ENCODE data around the gene JARID2.

Gene JARID2

DNA sequence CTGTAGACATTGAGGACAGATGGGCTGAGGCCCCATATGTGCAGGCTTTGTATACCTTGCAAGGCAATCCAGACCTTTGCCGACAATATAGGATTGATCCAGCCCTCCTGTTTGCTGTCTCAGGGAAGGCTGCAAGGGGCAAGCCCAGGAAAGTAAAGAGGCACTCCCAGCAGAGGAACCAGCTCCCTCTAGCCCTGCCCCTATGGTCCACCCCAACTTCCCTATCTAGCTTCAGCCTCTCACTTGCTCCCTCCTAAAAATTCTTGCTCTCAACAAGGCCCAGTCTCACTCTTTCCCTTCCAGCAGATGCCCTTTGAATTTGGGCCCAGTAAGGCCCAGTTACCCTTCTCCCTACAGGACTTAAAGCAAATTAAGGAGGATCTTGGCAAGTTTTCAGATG is 92.6 kb downstream of the JARID2 start:
- no peak for DNase-seq

DNA sequence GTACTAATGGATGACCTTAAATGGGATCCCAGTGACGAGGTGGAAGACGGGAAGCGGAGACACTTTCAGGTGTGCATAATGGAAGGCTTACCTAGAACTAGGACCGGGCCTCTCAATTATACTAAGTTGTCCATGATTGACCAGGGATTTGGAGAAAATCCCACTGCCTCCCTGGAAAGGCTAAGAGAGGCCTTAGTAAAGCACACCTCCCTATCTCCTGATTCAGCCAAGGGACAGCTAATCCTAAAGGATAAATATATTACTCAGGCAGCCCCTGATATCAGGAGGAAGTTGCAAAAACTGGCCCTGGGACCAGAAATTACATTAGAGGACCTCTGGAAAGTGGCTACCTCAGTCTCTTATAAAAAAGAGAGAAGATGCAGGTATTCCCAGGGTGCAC is 93.2 kb downstream of the JARID2 start:
- no peak for DNase-seq

DNA sequence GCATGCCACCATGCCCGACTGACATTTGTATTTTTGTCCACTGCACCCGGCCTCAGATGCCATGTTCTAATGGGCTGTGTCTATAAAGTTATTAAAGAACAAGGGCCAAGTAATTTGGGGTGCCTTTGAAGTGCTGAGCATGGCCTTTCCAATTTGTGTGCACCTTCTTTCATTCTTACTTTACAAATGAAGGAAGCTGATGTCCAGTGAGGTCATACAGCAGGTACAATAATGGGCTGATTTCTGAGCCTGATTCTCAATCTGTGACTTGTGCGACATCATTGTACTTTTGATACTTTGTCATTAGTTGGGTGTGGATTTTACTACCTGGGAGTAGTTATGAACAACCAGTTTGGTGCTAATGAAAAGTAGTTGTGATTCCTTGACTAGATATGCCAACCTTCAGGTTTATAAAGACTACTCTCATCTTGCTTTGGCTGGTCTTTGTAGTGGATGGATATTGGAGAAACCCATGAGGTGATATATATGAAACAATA is 94.3 kb downstream of the JARID2 start:
- no peak for DNase-seq

DNA sequence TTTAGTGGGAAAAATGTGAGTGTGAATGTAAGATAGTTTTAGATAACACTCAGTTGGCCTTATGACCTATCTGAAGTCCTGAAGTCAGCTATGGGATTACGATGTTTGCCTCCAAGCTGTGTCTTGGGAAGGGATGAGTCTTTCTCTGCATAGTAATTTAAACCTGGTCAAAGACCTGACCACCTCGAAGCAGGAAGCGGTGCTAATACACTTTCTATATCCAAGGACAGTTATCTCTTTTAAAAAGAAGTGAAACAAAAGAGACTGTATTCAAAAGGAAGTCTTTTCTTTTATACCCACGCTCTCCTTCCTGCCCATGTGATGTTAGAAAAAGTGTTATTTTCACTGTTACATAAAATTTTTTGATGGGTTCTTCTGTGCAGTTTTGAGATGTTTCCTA is 94.9 kb downstream of the JARID2 start:
- DNase-seq = no peak

DNA sequence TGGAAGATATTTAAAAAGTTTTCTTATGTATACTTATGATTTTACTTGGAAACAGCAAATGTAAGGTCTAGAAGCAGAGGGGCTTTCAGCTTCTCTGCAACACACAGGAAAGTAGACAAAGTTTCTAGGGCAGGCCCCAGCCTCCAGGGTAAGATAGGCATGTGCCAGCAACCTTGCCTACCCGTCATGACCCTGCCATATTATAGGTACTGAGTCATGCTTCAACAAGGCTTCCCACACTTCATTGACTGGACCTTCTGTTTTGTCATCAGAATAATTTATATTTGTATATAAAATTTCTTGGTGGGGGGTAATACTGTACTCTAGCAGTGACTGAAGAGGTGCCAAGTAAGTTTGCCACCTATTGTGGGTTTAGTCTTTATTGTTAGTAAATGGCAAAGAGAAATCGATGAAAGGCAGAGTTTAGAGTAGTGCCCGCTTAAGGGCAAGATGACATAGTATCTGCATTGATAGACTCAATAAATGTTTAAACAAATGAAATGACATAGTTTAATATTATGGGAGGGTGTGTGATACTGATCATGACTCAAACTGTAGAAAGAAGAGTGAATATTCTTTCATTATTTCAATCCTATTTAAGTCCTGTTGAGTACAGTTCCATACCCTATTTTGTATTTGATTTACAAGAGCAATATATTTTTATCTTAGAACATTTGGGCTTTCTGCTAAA is 95.6 kb downstream of the JARID2 start:
- no peak for DNase-seq

DNA sequence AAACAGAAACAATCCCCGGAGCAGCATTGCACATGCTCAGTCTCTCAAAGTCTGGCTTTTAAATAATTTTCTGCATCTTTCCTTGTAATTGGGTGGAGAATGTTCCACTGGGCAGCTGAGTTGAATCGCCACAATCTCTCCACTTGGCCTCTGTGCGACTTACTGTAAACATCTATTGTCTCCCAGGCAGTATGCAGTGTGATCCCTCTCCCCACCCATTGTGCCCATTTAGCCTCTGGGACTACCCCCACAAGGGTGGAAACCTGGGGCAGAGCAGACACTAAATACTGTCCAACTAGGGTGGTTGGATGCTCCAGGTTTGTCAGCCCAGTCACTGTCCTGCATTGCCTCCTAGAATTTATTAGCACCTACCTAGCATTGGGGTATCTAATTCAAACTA is 96.2 kb downstream of the JARID2 start:
- DNase-seq = no peak

DNA sequence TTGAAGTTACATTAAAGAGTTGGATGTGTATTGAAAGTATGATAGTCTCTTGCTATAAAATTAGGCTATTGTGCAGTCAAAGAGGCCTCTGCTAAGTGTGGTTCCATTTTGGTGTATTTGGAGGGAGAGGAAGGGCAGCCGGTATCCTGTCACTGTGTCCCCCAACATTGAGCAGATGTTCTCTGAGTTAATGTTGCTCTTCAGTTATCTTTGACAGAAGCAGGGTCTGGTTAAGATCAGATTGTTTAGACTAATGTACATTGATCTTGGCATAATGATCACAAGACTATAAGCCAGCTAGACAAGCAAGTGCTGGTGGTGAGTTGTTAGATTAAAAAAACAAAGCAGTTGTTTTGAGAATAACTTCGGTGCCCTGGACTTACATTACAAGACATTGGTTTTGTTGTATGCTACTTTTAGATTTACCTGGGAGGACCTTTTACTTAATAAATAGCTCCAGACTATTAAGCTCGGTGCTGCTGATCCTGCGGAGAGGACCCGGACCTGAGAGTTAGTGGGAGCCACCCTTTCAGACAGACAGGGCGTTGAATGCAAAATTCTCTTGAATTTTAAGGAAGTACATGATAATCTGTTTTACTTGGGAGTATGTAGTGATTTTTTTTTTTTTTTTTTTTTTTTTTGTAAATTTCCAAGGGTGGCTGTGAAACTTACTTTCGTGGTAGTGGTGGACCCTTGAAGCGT is 97.8 kb downstream of the JARID2 start:
- no peak for DNase-seq

DNA sequence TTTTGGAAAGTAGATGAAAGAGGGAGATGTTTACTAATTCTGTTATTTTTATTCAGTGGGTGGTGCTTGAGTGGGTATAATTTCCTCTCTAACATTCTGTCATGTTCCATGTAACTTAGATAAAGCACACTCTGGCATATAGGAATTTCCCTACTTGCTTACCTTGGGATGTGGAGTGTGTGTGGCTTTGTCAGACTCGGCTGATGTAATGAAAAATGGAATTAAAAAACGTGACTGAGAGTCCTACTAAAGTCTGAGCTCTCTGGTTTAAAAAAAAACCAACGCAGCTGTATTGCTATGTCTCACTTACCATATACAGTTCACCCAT is 98.3 kb downstream of the JARID2 start:
- DNase-seq = no peak

DNA sequence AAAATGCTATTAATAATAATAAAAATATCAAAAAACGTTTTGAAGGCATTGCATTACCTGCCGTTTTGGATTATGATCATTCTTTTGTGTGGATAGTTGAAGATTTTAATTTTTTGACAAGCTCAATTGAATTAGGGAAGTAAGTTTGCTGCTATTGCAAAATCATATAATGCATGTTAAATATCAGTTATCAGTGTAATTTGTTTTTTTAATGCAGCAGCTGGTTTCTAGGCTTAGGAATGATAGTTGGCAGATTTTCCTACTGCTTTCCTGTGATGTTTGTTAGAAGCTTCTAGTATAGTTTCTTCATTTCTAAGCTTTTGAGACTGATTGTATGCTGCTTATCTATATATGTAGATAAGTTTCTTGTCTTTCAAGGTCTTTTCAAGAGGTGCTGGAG is 99.0 kb downstream of the JARID2 start:
- no peak for DNase-seq

DNA sequence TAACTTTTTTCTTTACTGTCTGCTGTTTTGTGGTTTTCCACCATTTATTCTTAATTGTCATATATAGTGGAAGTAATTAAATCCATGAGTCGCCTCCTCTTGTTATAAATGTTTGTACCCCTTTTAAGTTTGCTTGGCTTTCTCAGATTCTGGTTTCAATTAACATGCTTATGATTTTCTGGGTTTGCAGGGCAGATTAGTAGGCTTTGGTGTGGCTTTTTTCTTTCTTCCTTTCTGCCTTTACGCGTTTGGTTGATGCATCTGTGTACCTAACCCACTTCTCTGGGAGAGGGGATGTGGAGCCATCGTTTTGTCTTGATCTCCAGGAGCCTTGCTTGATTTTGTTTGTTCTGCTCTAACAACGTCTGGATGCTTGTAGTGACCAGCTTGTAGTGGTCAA is 100.4 kb downstream of the JARID2 start:
- DNase-seq = no peak

DNA sequence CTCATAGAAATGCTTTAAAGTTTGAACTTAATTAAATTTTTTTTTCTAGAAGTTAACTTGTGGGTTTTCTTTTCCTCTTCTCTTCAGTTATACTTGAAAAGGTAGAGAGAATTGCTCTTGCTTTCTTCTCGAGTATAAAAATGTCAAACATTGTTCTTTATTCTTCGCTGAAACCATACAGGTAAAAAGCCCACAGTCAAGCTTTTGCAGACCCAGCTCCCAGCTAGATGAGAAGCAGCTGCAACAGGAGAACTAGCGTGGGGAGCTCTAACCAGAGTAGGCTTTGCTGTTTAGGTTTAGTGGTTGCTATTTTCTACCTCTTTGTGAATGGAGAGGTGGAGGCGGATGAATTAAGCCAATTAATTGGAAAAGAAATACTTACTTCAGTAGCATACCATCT is 102.7 kb downstream of the JARID2 start:
- no peak for DNase-seq

DNA sequence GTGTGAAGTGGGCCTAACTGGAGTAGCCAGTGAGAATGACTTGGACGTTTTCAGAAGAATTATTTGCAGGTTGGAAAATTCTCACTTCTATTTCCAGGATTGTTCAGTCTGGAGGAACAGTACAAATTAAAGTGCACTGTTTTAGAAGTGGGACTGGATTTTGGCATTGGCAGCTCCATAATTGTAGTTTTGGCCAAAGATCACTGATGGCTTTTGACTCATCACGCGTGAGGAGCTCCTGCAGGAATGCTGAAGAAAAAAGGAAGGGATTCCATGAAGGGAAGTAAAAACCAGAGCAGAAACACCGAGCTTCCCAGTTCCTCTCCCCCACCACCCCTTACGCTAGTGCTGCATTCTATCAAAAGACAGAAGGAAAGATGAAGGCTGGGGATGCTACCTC is 103.5 kb downstream of the JARID2 start:
- no peak for DNase-seq

DNA sequence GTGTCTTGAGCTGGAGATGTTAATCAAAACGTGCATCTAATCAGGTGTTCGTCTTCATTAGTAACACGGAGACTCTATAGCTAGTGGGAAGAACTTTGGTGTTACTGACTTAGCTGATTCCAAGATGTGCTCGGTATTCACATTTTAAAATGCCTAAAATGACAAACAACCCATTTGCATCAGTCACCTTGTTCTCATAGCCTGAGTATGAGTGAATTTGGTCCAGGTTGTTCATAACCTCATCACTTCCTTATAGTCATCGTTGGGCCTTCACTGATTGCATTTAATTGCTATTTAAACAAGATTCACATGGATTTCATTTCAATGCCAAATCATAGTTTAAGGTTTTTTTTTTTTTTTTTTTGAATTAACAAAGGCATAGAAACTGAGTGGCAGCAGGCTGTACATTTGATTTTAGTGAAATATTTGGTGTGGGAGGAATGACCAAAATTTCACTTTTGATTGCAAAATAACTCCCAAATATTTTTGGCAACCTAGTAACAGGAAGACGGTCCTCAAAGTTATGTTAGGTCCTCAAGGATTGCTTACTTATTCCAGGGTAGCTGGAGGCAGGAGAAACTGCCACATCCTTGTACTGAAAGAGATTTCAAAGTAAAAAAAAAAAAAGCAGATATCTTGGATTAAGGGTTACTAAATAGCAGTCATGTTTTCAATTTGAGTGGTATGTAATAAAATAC is 104.7 kb downstream of the JARID2 start:
- DNase-seq = no peak

DNA sequence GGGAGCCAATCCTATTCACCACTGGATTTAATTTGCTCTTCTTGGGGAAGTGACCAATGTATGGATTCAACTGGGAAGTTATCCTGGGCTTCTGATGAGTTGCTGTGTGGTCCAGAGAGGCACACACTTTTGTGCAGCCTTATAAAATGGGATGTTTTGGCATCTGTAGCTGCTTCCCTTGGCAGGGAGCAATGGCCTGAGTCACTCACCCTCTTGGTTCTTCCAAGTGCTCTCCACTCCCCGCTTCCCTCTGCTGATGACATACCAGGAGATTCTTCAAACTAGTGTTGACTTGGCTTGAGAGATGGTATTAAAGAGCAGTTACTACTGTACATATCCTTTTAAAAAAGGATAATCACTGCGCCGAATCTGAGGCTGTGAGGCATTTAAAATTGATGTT is 105.8 kb downstream of the JARID2 start:
- no peak for DNase-seq

DNA sequence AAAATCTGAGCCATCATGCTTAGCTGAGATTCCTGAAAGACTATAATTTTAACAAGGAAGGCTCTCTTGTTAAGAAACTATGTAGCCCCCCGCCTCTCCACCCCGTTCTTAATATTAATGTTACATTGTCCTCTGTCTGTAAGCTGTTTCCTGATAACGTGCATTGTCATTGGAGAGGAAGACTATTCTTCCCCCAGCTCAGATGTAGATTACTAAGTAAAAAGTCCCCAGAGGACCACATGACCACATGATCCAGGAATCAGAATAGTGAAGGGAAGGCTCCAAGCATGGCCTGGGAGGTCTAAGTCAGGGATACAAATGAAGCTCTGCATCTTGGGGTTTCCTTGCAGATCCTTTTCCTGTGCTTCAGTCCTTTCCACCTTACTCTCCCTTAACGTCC is 106.4 kb downstream of the JARID2 start:
- no peak for DNase-seq

DNA sequence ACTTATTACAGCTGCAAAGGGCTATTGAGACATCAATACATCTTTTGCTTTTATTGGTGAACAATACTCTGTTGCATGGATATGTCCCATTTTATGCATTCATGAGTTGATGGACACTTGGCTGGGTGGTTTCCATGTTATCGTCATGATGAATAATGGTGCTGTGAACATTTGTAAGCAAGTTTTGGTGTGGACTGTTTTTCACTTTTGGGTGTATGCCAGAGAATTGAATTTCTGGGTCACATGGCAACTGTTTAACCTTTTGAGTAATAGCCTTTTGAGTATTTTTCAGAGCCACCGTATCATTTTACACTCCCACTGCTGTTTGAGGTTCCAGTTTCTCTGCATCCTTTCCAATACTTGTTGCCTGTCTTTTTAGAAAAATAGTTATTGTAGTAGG is 107.0 kb downstream of the JARID2 start:
- no peak for DNase-seq

DNA sequence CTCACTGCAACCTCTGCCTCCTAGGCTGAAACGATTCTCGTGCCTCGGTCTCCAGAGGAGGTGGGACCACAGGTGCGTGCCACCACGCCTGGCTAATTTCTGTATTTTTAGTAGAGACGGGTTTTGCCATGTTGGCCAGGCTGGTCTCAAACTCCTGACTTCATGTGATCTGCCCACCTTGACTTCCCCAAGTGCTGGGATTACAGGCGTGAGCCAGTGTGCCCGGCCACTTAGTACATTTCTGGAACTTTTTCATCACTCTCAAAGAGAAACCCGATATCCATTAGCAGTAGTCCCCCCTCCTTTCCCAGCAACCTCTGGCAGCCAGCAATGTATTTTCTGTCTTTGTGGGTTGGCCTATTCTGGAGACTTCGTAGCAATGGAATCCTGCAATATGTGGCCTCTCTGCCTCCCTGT is 109.8 kb downstream of the JARID2 start:
- DNase-seq = no peak

DNA sequence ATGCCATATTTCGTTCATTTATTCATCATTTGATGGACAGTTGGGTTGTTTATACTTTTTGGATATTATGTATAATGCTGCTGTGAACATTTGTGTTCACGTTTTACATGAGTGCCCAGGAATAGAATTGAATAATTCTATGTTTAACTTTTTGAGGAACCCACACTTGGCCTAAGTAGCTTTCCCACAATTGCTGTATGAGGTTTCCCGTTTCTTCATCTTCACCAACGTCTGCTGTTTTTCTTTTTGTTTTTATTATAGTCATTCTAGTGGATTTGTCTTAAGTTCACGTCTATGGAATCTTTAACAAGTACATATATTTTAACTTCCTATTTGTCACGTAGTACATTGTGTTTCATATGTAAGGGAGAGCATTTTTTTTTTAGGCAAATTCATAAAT is 110.3 kb downstream of the JARID2 start:
- DNase-seq = no peak

DNA sequence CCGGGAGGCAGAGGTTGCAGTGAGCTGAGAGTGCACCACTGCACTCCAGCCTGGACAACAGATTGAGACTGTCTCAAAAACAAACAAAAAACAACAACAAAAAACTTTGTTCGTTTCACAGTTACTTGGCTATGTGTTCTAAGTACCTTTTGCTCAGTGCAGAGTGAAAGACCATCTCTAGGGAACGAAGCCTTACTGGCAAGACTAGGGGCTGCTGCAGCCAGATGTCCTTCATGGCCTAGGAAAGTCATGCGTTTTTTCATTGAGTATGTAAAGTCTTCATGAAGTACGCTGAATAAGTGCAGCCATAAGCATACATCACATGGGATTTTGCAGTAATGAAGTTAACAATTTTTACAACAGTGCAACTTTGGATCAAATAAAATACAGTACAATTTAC is 111.1 kb downstream of the JARID2 start:
- DNase-seq = no peak

DNA sequence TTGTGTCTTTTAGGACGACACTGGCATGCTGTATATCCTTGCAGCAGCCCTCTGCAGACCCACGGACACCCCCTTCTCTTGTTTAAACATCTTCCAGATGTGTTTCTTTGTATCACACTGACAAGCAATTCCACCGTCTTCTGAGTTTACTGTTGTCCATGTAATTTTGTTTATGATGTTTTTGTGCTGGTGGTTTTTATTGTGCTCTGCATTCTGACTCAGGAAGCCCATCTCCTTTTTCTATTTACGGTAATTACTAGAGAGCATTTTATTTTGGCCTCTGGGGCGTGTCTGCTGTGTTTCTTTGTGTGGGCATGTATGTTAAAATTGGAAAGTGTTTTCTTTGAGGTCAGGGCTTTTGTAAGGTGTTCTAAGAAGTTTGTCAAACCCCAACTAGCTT is 111.9 kb downstream of the JARID2 start:
- DNase-seq = no peak

DNA sequence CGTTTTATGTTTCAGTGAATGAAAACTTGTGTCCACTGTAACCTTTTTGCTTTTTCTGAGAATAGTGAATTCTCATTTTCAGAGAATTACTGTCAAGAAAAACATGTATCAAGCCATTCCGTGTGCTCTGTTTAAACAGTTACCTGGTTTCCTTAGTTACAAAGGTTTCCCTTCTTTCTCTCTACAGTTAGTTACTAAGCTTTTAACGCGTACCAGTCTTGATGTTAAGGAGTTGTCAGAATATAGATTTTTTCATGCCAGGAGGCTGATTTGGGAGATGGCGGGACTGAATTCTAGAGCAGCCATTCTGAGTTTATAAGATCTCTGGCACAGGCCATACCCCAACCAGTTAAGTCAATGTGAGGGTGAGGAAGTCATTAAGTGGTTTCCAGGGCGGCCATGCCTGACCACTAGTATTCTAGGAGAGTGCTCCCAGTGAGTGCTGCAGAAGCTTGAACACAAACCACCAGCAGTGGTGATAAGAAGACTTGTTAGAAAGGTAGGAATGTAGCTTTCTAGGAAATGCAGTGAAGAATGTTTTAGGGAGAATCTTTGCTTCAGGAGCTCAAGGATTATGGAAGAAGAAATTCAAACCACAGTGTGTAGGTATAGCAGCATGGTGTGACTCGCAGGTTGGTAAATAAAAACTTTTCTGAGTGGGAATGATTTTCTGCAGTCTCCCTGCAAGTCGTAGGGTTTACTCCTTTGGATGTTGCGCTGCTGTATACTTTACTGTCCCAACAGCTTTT is 112.9 kb downstream of the JARID2 start:
- peak in 1 of 2 experiments; percentile 20 for DNase-seq

DNA sequence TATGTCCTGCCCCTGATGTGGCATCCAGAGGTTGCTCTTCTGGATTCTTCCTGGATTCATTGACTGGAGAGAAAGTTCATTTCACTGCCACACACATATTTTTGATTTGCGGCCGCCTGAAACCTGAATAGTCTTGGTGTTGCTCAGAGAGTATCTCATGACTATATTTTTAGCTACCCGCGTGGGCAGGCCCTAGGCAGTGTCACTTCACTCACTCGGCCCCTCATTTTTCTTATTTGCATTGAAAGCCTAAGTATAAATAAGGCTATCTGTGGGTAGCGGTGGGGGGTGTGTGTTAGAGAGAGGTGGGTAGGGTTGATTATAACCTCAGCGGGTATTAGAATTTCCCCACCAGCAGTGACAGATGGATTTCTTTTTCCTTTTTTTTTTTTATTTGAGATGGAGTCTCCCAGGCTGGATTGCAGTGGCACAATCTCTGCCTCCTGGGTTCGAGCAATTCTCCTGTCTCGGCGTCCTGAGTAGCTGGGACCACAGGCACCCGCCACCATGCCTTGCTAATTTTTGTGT is 113.5 kb downstream of the JARID2 start:
- peak in 1 of 2 experiments; percentile 37 for DNase-seq

DNA sequence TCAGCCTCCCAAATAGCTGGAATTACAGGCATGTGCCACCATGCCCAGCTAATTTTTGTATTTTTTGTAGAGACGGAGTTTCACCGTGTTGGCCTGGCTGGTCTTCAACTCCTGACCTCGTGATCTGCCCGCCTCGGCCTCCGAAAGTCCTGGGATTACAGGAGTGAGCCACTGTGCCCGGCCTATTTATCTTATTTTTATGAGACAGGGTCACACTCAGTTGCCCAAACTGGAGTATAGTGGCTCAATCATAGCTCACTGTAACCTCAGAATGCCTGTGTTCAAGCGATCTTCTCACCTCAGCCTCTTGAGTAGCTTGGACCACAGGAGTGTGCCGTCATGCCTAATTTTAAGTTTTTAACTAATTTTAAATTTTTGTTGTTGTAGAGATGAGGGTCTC is 114.4 kb downstream of the JARID2 start:
- DNase-seq = no peak
